Islet precursor cell (in vitro differentiated cells): ENCODE measurements around the gene CTDSP1.

Experiments used
- DNase-seq: peaks from one replicate; pipeline ENCODE4 v3.0.0-alpha.2; 2018

The CTDSP1 gene

GRCh38 chr2:218427741-218428140, 28.1 kb downstream of the CTDSP1 start:
- no peak for DNase-seq

DNA sequence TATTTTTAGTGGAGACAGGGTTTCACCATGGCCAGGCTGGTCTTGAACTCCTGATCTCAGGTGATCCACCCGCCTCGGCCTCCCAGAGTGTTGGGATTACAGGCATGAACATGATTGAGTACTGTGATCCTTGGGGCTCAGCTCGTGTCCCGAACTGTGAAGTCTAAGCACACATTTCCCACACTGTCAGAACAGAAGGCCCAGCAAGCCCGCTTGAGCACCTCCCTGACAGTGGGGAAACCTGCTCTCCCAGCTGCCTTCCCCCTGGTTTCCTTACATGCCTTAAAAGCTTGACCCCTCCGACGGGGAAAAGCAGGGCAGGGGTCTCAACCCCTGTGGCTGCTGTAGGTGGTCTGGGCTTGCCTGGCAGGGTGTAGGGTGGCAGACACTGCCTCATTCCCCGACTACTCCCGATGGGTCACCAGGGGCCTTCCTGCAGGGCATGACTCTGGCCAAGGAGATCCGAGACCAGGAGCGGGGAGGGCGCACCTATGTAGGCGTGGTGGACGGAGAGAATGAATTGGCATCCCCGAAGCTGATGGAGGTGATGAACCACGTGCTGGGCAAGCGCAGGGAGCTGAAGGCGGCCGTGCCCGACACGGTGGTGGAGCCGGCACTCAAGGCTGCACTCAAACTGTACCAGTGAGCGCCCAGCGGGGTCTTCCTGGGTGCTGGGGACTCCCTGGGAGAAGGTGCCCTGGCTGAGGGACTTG, 29.3 kb downstream of the CTDSP1 start:
- DNase-seq, result no peak

DNA sequence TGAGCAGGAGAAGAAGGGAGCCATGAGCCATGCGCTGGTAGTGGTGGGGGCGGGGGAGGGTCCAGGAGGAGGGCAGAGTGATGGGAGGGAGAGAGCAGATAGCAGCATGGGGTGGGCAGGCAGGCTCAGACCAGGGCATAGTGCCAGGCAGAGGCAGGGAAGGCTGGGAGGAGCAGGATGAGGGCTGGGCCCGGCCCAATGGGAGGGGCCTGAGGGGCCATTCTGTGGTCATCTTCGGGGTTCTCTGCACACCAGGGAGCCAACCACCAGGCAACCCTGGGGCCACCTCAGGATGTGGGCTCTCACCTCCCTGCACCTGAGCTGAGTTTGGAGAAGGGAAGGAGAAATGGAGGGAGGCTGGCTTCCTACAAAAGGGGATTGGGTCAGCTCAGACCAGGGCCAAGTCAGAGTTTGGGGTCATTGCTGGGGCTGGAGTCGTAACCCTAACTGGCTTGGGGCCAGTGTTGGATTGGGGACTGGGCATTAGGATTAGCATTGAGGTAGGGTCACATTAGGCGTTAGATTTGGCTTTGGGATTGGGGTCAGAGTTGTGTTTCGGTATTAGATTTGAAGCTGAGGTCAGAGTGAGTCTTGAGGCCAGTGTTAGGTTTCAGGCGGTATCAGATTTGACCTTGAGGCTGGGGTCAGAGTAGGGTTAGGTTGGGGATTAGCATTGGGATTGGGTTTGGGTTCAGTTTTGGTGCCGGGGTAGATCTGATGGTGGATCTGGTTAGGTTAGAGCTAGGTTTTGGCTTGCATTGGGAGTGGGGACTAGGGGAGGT, 30.4 kb downstream of the CTDSP1 start:
- no peak for DNase-seq

GRCh38 chr2:218430721-218431120, 31.1 kb downstream of the CTDSP1 start:
- no peak for DNase-seq

- DNase-seq, result no peak
Observed at GRCh38 chr2:218431878-218432277, 32.2 kb downstream of the CTDSP1 start.

GRCh38 chr2:218432676-218433365, 33.2 kb downstream of the CTDSP1 start:
- peak; percentile 31 for DNase-seq

- peak; percentile 34 for DNase-seq
Observed at GRCh38 chr2:218434456-218434855, 34.8 kb downstream of the CTDSP1 start.

- DNase-seq, result peak; percentile 54
Observed at GRCh38 chr2:218435003-218435982, 35.6 kb downstream of the CTDSP1 start.

- peak; percentile 29 for DNase-seq
Observed at GRCh38 chr2:218436992-218437391, 37.3 kb downstream of the CTDSP1 start.

DNA sequence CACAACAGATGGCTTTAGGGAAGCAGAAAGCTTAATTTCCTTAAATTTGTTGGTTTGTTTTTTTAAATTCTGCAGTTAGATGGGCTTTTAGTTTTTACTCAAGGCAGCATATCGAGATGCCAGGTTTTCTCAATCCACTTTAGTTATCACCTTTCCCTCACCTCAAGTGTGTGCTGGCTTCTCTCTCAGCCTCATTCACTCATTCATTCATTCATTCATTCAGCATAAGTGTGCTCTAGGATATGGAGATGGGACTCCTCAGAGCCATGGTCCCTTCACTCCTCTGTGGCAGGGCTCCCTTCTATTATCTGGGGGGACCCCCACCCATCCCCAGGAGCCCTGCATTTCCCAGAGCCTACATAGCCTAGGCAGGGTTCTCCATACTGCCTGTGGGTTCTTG, 38.3 kb downstream of the CTDSP1 start:
- no peak for DNase-seq

GRCh38 chr2:218438596-218438995, 38.9 kb downstream of the CTDSP1 start:
- no peak for DNase-seq

DNA sequence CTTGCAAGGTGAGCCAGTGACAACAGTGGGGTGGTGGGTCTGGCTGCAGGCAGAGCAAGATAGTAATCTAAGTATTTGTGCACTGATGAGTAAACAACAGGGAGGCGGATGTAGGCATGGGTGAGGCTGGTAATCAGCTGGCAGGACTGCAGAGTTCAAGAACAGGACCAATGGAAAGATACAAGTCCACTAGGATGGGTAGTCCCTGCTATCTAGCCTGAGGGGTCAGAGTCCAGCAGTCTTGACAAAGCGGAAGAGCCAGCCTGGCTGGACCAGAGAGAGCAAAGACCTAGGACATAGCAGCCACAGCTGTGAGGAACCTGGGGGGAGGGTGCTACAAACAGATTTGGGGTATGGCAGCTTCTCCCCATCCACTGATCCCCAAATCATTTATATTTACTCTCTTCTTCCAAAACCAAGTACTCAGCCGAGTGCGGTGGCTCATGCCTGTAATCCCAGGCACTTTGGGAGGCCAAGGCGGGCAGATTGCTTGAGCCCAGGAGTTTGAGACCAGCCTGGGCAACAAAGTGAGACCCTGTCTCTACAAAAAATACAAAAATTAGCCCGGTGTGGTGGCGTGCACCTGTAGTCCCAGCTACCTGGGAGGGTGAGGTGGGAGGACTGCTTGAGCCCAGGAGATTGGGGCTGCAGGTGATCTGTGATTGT, 45.2 kb downstream of the CTDSP1 start:
- peak; percentile 90 for DNase-seq

DNA sequence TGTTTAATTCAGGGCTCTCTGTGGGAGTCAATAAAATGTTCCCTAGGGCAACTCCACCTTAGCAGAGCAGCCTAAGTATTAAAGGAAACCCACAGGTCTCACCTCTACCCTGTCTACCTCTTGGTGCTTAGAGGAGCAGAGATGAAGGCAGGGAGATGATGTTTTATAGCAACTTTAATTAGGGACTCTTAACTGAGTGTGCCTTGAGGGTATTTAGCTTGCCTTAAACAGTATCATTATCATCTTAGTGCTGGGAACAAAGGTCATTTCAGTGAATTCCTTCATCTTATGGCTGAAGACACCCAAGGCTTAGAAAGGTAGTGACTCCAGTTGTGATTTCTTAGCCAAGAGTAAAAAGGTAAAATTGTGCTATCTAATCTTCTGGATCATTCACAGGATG, 45.9 kb downstream of the CTDSP1 start:
- no peak for DNase-seq

GRCh38 chr2:218446547-218446946, 46.9 kb downstream of the CTDSP1 start:
- DNase-seq, result no peak

GRCh38 chr2:218447072-218447471, 47.4 kb downstream of the CTDSP1 start:
- DNase-seq, result no peak

DNA sequence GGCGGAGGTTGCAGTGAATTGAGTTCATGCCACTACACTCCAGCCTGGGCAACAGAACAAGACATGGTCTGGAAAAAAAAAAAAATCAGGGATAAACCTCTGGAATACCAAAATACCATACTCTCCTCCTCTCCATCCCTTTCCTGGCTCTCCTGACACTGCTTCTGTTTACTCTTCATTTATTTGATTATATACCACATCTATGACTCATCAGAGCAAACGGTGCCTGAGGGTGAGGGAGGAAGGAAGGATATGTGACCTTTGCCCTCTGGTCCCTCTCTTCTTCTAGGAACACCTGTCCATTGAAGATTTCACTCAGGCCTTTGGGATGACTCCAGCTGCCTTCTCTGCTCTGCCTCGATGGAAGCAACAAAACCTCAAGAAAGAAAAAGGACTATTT, 49.3 kb downstream of the CTDSP1 start:
- DNase-seq, result peak; percentile 74

- DNase-seq, result no peak
Observed at GRCh38 chr2:218452079-218452478, 52.4 kb downstream of the CTDSP1 start.
